ENCODE results near the gene FAM53B.

Gene FAM53B

DNA sequence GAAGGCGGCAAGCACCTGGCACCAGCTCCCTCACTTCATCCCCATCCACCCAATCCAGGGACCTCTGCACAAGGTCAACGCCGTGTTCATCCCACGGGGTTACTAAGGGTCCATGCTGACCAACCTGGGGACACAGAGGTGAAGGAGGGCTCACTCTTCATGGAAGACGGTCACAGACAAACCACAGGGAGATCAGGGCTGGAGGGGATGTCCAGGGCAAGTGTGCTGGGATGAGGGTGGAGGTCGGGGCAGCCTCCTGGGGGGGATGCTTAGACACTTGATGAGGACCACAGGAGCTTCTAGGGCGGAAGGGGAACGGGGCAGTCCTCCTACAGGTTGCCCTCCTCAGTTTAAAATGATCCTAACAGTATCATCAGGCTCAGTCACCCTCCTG lies 46.7 kb downstream of the FAM53B start:
- TF ChIP-seq ZNF473 (tag by site-specific recombination; IDR thresholded peaks at IDR 0.05) = no peak
- Histone ChIP-seq H3K4me3 (ENCODE audit: low read depth, low read length) (no peak overlapping the region), H3K4me1 (ENCODE audit: control insufficient read depth, insufficient read depth, low read length) (no peaks in the 10 kb centered on the region), H3K9me3 (ENCODE audit: control insufficient read depth, insufficient read depth, low read depth, low read length) (no peaks in the 10 kb centered on the region), H3K36me3 (ENCODE audit: control insufficient read depth in 2 of 2, insufficient read depth in 1 of 2, low read length in 2 of 2) (peaks cover 0 to 53% of the 10 kb centered on the region in 2 experiments; a peak in 1 of 3 replicates), H3K27ac (ENCODE audit: extremely low read depth, low read depth, low read length) (no peak overlapping the region)
- ChIA-PET CTCF (interaction anchor here (0.9 to 1.1 kb wide), 2 partner anchors 9 to 22 kb away, joined by 3 read pairs; no protein-coding TSS in a partner anchor), POLR2A (no interaction called here)

GRCh38 chr10:124696446-124697392 lies 47.5 kb downstream of the FAM53B start:
- peaks cover 0 to 51% of the 10 kb centered on the region in 2 experiments; a peak in 1 of 3 replicates for H3K36me3 ChIP-seq (ENCODE audit: control insufficient read depth in 2 of 2, insufficient read depth in 1 of 2, low read length in 2 of 2)
- ChIA-PET CTCF (interaction anchor here (0.9 to 1.1 kb wide), 2 partner anchors 8 to 22 kb away, joined by 3 read pairs; no protein-coding TSS in a partner anchor), POLR2A (no interaction called here)
- no peak for TF ChIP-seq ZNF239 (tag by site-specific recombination; IDR thresholded peaks at IDR 0.05)
- peak; percentile 54 for TF ChIP-seq ZFHX2 (tag by site-specific recombination; conservative IDR thresholded peaks at IDR 0.05)
- no peak for TF ChIP-seq ZNF585B (tag by site-specific recombination; IDR thresholded peaks at IDR 0.05)
- no peak for TF ChIP-seq ZNF639 (tag by site-specific recombination; IDR thresholded peaks at IDR 0.05)
- no peak for TF ChIP-seq ZEB2 (tag by site-specific recombination; IDR thresholded peaks at IDR 0.05)
- TF ChIP-seq EGR2 (tag by site-specific recombination; IDR thresholded peaks at IDR 0.05; ENCODE audit: low read depth) = 0 out of 2 replicates have a peak, but pooled peaks have one; percentile 40
- no peak for TF ChIP-seq ZNF837 (tag by site-specific recombination; IDR thresholded peaks at IDR 0.05)
- TF ChIP-seq, protein P1, sequence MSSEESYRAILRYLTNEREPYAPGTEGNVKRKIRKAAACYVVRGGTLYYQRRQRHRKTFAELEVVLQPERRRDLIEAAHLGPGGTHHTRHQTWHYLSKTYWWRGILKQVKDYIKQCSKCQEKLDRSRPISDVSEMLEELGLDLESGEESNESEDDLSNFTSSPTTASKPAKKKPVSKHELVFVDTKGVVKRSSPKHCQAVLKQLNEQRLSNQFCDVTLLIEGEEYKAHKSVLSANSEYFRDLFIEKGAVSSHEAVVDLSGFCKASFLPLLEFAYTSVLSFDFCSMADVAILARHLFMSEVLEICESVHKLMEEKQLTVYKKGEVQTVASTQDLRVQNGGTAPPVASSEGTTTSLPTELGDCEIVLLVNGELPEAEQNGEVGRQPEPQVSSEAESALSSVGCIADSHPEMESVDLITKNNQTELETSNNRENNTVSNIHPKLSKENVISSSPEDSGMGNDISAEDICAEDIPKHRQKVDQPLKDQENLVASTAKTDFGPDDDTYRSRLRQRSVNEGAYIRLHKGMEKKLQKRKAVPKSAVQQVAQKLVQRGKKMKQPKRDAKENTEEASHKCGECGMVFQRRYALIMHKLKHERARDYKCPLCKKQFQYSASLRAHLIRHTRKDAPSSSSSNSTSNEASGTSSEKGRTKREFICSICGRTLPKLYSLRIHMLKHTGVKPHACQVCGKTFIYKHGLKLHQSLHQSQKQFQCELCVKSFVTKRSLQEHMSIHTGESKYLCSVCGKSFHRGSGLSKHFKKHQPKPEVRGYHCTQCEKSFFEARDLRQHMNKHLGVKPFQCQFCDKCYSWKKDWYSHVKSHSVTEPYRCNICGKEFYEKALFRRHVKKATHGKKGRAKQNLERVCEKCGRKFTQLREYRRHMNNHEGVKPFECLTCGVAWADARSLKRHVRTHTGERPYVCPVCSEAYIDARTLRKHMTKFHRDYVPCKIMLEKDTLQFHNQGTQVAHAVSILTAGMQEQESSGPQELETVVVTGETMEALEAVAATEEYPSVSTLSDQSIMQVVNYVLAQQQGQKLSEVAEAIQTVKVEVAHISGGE (tag by site-specific recombination; conservative IDR thresholded peaks at IDR 0.05; ENCODE audit: low read depth) = no peak
- TF ChIP-seq ZNF488 (tag by site-specific recombination; IDR thresholded peaks at IDR 0.05) = no peak
- TF ChIP-seq ZNF660 (tag by site-specific recombination; IDR thresholded peaks at IDR 0.05) = no peak
- TF ChIP-seq ZNF280C (tag by site-specific recombination; IDR thresholded peaks at IDR 0.05) = no peak
- no peak for TF ChIP-seq ZBTB8A (tag by site-specific recombination; IDR thresholded peaks at IDR 0.05)
- TF ChIP-seq ZNF530 (tag by site-specific recombination; IDR thresholded peaks at IDR 0.05; ENCODE audit: low read depth) = no peak
- no peak for TF ChIP-seq PRDM6 (tag by site-specific recombination; IDR thresholded peaks at IDR 0.05)
- TF ChIP-seq ZFP3 (tag by site-specific recombination; IDR thresholded peaks at IDR 0.05; ENCODE audit: low read depth) = no peak
- H3K9me3 ChIP-seq (ENCODE audit: control insufficient read depth, insufficient read depth, low read depth, low read length) = no peaks in the 10 kb centered on the region
- H3K27ac ChIP-seq (ENCODE audit: extremely low read depth, low read depth, low read length) = no peak overlapping the region
- no peaks in the 10 kb centered on the region for H3K4me1 ChIP-seq (ENCODE audit: control insufficient read depth, insufficient read depth, low read length)
- no peak overlapping the region for H3K4me3 ChIP-seq (ENCODE audit: low read depth, low read length)
